ES-I3 (cell line): Measurements from ENCODE around the gene NMRK2.
"Not testable (repeated sequence)": the region's sequence is repeated elsewhere in the genome, so short reads cannot be mapped to it uniquely, and the experiment has no call there.

Source experiments
- H3K36me3 ChIP-seq: 2 replicates; pipeline ENCODE4 v1.6.1; 2013; ENCODE audit warnings: mild to moderate bottlenecking, low read length, control low read depth, moderate library complexity; ENCODE audit not compliant: insufficient read depth
- H3K4me1 ChIP-seq: 2 replicates; pipeline ENCODE4 v1.6.1; 2013; ENCODE audit warnings: mild to moderate bottlenecking, control low read depth, low read length; ENCODE audit not compliant: insufficient read depth
- H3K9ac ChIP-seq: 2 replicates; pipeline ENCODE4 v1.6.1; 2013; ENCODE audit warnings: low read depth, mild to moderate bottlenecking, low read length, moderate library complexity
- H3K9me3 ChIP-seq: 2 replicates; pipeline ENCODE4 v1.6.1; 2013; ENCODE audit warnings: mild to moderate bottlenecking, low read length, moderate library complexity; ENCODE audit not compliant: control insufficient read depth, insufficient read depth

NMRK2 gene

GRCh38 chr19:3932931-3933810 lies at the start of gene NMRK2:
Gene NMRK2, plus strand, starts transcription at chr19:3933069. Its CDS starts 603 bp downstream, at chr19:3933672.
- Histone ChIP-seq H3K4me1 (no peaks in the 10 kb centered on the region; the same call in 1 of the 2 replicates), H3K9ac (peak within 1 kb of the TSS; percentile 87), H3K36me3 (no peaks in the 10 kb centered on the region), H3K9me3 (no peaks in the 10 kb centered on the region)

GRCh38 chr19:3890591-3890990 lies 42.3 kb upstream of the NMRK2 start:
- H3K9me3 ChIP-seq, result no peaks in the 10 kb centered on the region
- H3K36me3 ChIP-seq, result 0 out of 2 replicates have a peak, but pooled peaks cover 4% of the 10 kb centered on the region
- no peak overlapping the region for H3K9ac ChIP-seq
- no peaks in the 10 kb centered on the region for H3K4me1 ChIP-seq

GRCh38 chr19:3893509-3894179 lies 39.2 kb upstream of the NMRK2 start:
- Histone ChIP-seq H3K36me3 (peaks cover 5% of the 10 kb centered on the region; the same call in 1 of the 2 replicates), H3K4me1 (no peaks in the 10 kb centered on the region), H3K9ac (no peak overlapping the region), H3K9me3 (peaks cover 6% of the 10 kb centered on the region; the same call in 1 of the 2 replicates)

- H3K4me1 ChIP-seq, H3K9ac ChIP-seq, H3K9me3 ChIP-seq, H3K36me3 ChIP-seq: not testable (repeated sequence)
Measured at GRCh38 chr19:3894959-3895358, 37.9 kb upstream of the NMRK2 start.

- Histone ChIP-seq H3K36me3 (peaks cover 9% of the 10 kb centered on the region; the same call in 1 of the 2 replicates), H3K9ac (no peak overlapping the region), H3K4me1 (no peaks in the 10 kb centered on the region), H3K9me3 (peaks cover 7% of the 10 kb centered on the region; the same call in 1 of the 2 replicates)
Measured at GRCh38 chr19:3895788-3896187, 37.1 kb upstream of the NMRK2 start.

- Histone ChIP-seq H3K4me1 (no peaks in the 10 kb centered on the region), H3K9me3 (peaks cover 7% of the 10 kb centered on the region; the same call in 1 of the 2 replicates), H3K36me3 (peaks cover 9% of the 10 kb centered on the region; the same call in 1 of the 2 replicates), H3K9ac (no peak overlapping the region)
Measured at GRCh38 chr19:3897936-3898335, 34.9 kb upstream of the NMRK2 start.

GRCh38 chr19:3898426-3898825 lies 34.4 kb upstream of the NMRK2 start:
- Histone ChIP-seq H3K36me3 (peaks cover 9% of the 10 kb centered on the region; the same call in 1 of the 2 replicates), H3K9ac (no peak overlapping the region), H3K9me3 (peaks cover 7% of the 10 kb centered on the region; the same call in 1 of the 2 replicates), H3K4me1 (no peaks in the 10 kb centered on the region)

GRCh38 chr19:3899531-3900294 lies 33.2 kb upstream of the NMRK2 start:
- H3K9ac ChIP-seq, result no peak overlapping the region
- H3K36me3 ChIP-seq, result peaks cover 9% of the 10 kb centered on the region; the same call in 1 of the 2 replicates
- peaks cover 7% of the 10 kb centered on the region; the same call in 1 of the 2 replicates for H3K9me3 ChIP-seq
- H3K4me1 ChIP-seq, result no peaks in the 10 kb centered on the region

GRCh38 chr19:3902317-3902973 lies 30.4 kb upstream of the NMRK2 start:
- no peak overlapping the region for H3K9ac ChIP-seq

GRCh38 chr19:3904233-3904632 lies 28.6 kb upstream of the NMRK2 start:
- Histone ChIP-seq H3K9me3 (no peaks in the 10 kb centered on the region), H3K4me1 (no peaks in the 10 kb centered on the region), H3K9ac (no peak overlapping the region), H3K36me3 (peaks cover 3% of the 10 kb centered on the region)

More at GRCh38 chr19:3902317-3902973, 30.4 kb upstream of the NMRK2 start:
- peaks cover 7% of the 10 kb centered on the region; the same call in 1 of the 2 replicates for H3K9me3 ChIP-seq
- no peaks in the 10 kb centered on the region for H3K4me1 ChIP-seq
- peaks cover 9% of the 10 kb centered on the region; the same call in 1 of the 2 replicates for H3K36me3 ChIP-seq

- Histone ChIP-seq H3K9me3 (0 out of 2 replicates have a peak, but pooled peaks cover 6% of the 10 kb centered on the region), H3K9ac (no peak overlapping the region)
Measured at GRCh38 chr19:3907626-3908265, 25.1 kb upstream of the NMRK2 start.

GRCh38 chr19:3908266-3909054 lies 24.4 kb upstream of the NMRK2 start:
- Histone ChIP-seq H3K36me3 (peaks cover 17% of the 10 kb centered on the region), H3K9me3 (0 out of 2 replicates have a peak, but pooled peaks cover 6% of the 10 kb centered on the region), H3K4me1 (no peaks in the 10 kb centered on the region), H3K9ac (no peak overlapping the region)

More at GRCh38 chr19:3907626-3908265, 25.1 kb upstream of the NMRK2 start:
- peaks cover 17% of the 10 kb centered on the region for H3K36me3 ChIP-seq
- H3K4me1 ChIP-seq, result no peaks in the 10 kb centered on the region
